Trophoblast cell (in vitro differentiated cells and primary cell): ENCODE results near the gene GNGT2.

Experiments
- DNase-seq, 2 donors: peaks; one replicate each; pipeline ENCODE4 v3.0.0-alpha.2; 2016
- H2AFZ ChIP-seq: 2 replicates; pipeline ENCODE4 v1.6.1; 2013; ENCODE audit warnings: low read length, moderate library complexity, mild to moderate bottlenecking; ENCODE audit not compliant: insufficient read depth, poor library complexity
- H2AK5ac ChIP-seq: 2 replicates; pipeline ENCODE4 v1.6.1; 2013; ENCODE audit warnings: mild to moderate bottlenecking, low read length
- H2BK120ac ChIP-seq: 2 replicates; pipeline ENCODE4 v1.6.1; 2013; ENCODE audit warnings: low read length, mild to moderate bottlenecking, moderate library complexity; ENCODE audit not compliant: insufficient read depth, poor library complexity
- H2BK12ac ChIP-seq: 2 replicates; pipeline ENCODE4 v1.6.1; 2013; ENCODE audit warnings: mild to moderate bottlenecking, low read length, moderate library complexity
- H2BK5ac ChIP-seq: 2 replicates; pipeline ENCODE4 v1.6.1; 2013; ENCODE audit warnings: low read length, low read depth, moderate library complexity, mild to moderate bottlenecking; ENCODE audit not compliant: poor library complexity
- H3K14ac ChIP-seq: 2 replicates; pipeline ENCODE4 v1.6.1; 2013; ENCODE audit warnings: mild to moderate bottlenecking, low read length
- H3K18ac ChIP-seq: 2 replicates; pipeline ENCODE4 v1.6.1; 2013; ENCODE audit warnings: mild to moderate bottlenecking, low read length
- H3K23ac ChIP-seq: 2 replicates; pipeline ENCODE4 v1.6.1; 2013; ENCODE audit warnings: low read length
- H3K27ac ChIP-seq: 2 replicates; pipeline ENCODE4 v1.5.1; 2013; ENCODE audit warnings: low read depth, mild to moderate bottlenecking, inconsistent platforms, low read length, moderate library complexity
- H3K27me3 ChIP-seq: 2 replicates; pipeline ENCODE4 v1.6.1; 2013; ENCODE audit warnings: inconsistent platforms, mild to moderate bottlenecking, low read length, moderate library complexity; ENCODE audit not compliant: insufficient read depth
- H3K36me3 ChIP-seq, 2 experiments: 1 replicate in 1 of 2; 2 replicates in 1 of 2; pipeline ENCODE4 v1.6.1; 2013; ENCODE audit warnings: low read length in 2 of 2, mild to moderate bottlenecking in 2 of 2, moderate library complexity in 1 of 2; ENCODE audit not compliant: insufficient read depth in 2 of 2, control insufficient read depth in 1 of 2
- H3K4ac ChIP-seq: 2 replicates; pipeline ENCODE4 v1.6.1; 2013; ENCODE audit warnings: low read depth, mild to moderate bottlenecking, low read length, moderate library complexity
- H3K4me1 ChIP-seq, 2 experiments: 1 replicate in 1 of 2; 2 replicates in 1 of 2; pipeline ENCODE4 v1.6.1; 2013; ENCODE audit warnings: low read length in 2 of 2, mild to moderate bottlenecking in 2 of 2, moderate library complexity in 1 of 2; ENCODE audit not compliant: insufficient read depth in 2 of 2, control insufficient read depth in 1 of 2
- H3K4me2 ChIP-seq: 2 replicates; pipeline ENCODE4 v1.6.1; 2013; ENCODE audit warnings: inconsistent platforms, mild to moderate bottlenecking, low read length, moderate library complexity
- H3K4me3 ChIP-seq: 2 replicates; pipeline ENCODE4 v1.5.1; 2013; ENCODE audit warnings: mild to moderate bottlenecking, low read depth, low read length, inconsistent platforms
- H3K79me1 ChIP-seq: one replicate; pipeline ENCODE4 v1.6.1; 2013; ENCODE audit warnings: low read length
- H3K79me2 ChIP-seq: 2 replicates; pipeline ENCODE4 v1.6.1; 2013; ENCODE audit warnings: low read length, mild to moderate bottlenecking; ENCODE audit not compliant: control insufficient read depth, insufficient read depth, poor library complexity
- H3K9ac ChIP-seq: 2 replicates; pipeline ENCODE4 v1.6.1; 2013; ENCODE audit warnings: mild to moderate bottlenecking, low read length
- H3K9me3 ChIP-seq: 2 replicates; pipeline ENCODE4 v1.6.1; 2013; ENCODE audit warnings: low read depth, mild to moderate bottlenecking, control low read depth, inconsistent platforms, low read length; ENCODE audit not compliant: insufficient read depth
- H4K12ac ChIP-seq: 2 replicates; pipeline ENCODE4 v1.6.1; 2013; ENCODE audit warnings: low read depth, mild to moderate bottlenecking, low read length, moderate library complexity
- H4K8ac ChIP-seq: 2 replicates; pipeline ENCODE4 v1.6.1; 2013; ENCODE audit warnings: low read depth, mild to moderate bottlenecking, low read length, moderate library complexity
- H4K91ac ChIP-seq: one replicate; pipeline ENCODE4 v1.6.1; 2013; ENCODE audit warnings: low read depth, mild to moderate bottlenecking, low read length, moderate library complexity
- WGBS: extraction: QIAGEN DNeasy Blood & Tissue Kit; methylation state at CpG from one replicate; pipeline ENCODE4 v1.1.7; 2013; ENCODE audit warnings: missing lambda C conversion rate; ENCODE audit not compliant: insufficient read length, insufficient coverage; ENCODE audit errors: extremely low coverage; 5-methylcytosine and 5-hydroxymethylcytosine counted together

The GNGT2 gene

DNA sequence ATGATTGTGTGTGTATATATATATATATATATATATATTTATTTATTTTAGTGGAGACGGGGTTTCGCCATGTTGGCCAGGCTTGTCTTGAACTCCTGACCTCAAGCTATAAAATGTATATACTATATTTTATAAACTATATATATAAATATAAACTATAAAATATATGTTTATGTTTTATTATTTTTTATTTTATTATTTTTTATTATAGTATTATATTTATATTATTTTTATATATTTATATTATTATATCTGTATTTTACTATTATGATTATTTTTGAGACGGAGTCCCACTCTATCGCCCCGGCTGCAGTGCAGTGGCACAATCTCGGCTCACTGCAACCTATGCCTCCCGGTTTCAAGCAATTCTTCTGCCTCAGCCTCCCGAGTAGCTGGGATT, 30.7 kb upstream of the GNGT2 start:
- no peak overlapping the region for H2BK120ac ChIP-seq
- H2AFZ ChIP-seq = no peak overlapping the region
- no peak for DNase-seq
- H3K79me1 ChIP-seq = peaks cover 2% of the 10 kb centered on the region
- WGBS = no CpG with 5 or more reads among the region's 8 CpGs
- no peak overlapping the region for H3K27ac ChIP-seq
- peaks cover 0 to 1% of the 10 kb centered on the region in 2 experiments for H3K4me1 ChIP-seq
- H2BK5ac ChIP-seq = no peak overlapping the region
- H3K36me3 ChIP-seq = no peaks in the 10 kb centered on the region
- no peak overlapping the region for H3K9ac ChIP-seq
- no peak overlapping the region for H2BK12ac ChIP-seq
- H3K14ac ChIP-seq = no peak overlapping the region
- no peak overlapping the region for H3K4me2 ChIP-seq
- no peaks in the 10 kb centered on the region for H3K79me2 ChIP-seq
- H3K18ac ChIP-seq = no peak overlapping the region
- H4K8ac ChIP-seq = no peak overlapping the region
- H4K91ac ChIP-seq = no peak overlapping the region
- no peaks in the 10 kb centered on the region for H3K27me3 ChIP-seq
- H2AK5ac ChIP-seq = no peak overlapping the region
- no peak overlapping the region for H3K23ac ChIP-seq
- H4K12ac ChIP-seq = no peak overlapping the region
- H3K9me3 ChIP-seq = peaks cover 2% of the 10 kb centered on the region
- H3K4me3 ChIP-seq = no peak overlapping the region
- no peak overlapping the region for H3K4ac ChIP-seq

DNA sequence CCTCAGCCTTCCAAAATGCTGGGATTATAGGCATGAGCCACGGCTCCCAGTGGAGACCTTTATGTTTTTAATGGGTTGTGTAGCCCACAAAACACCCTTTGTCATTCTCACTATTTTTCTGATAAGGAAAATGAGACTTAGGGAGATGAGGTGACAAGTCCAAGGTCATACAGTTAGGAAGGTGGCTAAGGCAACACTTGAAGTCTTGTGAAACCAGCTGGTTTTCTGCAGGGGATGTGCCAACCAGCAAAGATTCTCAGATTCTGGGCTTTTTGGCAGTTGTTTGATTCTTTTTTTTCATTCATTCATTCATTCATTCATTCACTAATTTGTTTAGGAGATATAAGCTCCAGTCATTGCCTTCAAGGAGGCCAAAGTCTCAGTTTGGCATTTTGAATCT, 30.2 kb upstream of the GNGT2 start:
- DNase-seq = no peak
- Histone ChIP-seq H3K23ac (no peak overlapping the region), H3K79me2 (no peaks in the 10 kb centered on the region), H3K18ac (no peak overlapping the region), H4K12ac (no peak overlapping the region), H3K36me3 (no peaks in the 10 kb centered on the region), H2BK120ac (no peak overlapping the region), H2BK12ac (no peak overlapping the region), H3K79me1 (peaks cover 2% of the 10 kb centered on the region), H3K4me2 (no peak overlapping the region), H3K4me3 (no peak overlapping the region), H3K4ac (no peak overlapping the region), H4K8ac (no peak overlapping the region), H2BK5ac (no peak overlapping the region), H3K4me1 (peaks cover 3 to 5% of the 10 kb centered on the region in 2 experiments), H3K27me3 (no peaks in the 10 kb centered on the region), H3K27ac (no peak overlapping the region), H4K91ac (no peak overlapping the region), H2AFZ (no peak overlapping the region), H2AK5ac (no peak overlapping the region), H3K9ac (no peak overlapping the region), H3K14ac (no peak overlapping the region), H3K9me3 (peaks cover 2% of the 10 kb centered on the region)
- WGBS = no CpG with 5 or more reads among the region's 1 CpG

DNA sequence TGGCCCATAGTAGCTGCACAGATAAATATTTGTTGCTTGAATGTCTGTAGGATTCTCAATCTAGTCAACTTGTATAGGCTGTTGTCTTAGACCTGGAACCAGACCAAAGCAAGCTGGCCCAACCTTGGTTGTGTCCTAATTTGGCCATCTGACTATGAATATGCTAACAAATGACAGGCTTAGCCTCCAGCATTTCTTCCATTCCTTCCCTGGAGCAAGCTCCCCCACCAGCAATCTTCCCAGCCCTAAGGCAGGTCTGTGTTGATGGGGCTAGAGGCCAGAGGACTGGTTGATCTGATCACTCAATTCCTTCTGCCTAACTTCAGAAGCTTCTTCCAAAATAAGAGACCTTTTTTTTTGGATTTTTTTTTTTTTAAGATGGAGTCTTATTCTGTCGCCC, 29.6 kb upstream of the GNGT2 start:
- no peak overlapping the region for H2BK5ac ChIP-seq
- no peaks in the 10 kb centered on the region for H3K79me2 ChIP-seq
- no peak overlapping the region for H4K8ac ChIP-seq
- peaks cover 2% of the 10 kb centered on the region for H3K79me1 ChIP-seq
- no peak overlapping the region for H3K23ac ChIP-seq
- H3K4me3 ChIP-seq = no peak overlapping the region
- no peak overlapping the region for H4K12ac ChIP-seq
- no peak overlapping the region for H3K18ac ChIP-seq
- H3K4me1 ChIP-seq = peaks cover 5 to 6% of the 10 kb centered on the region in 2 experiments
- no peak overlapping the region for H3K27ac ChIP-seq
- H3K9ac ChIP-seq = no peak overlapping the region
- H3K9me3 ChIP-seq = peaks cover 2% of the 10 kb centered on the region
- no peak overlapping the region for H3K4ac ChIP-seq
- H4K91ac ChIP-seq = peak overlapping the region; percentile 63
- H2BK12ac ChIP-seq = no peak overlapping the region
- H2AK5ac ChIP-seq = no peak overlapping the region
- no peak overlapping the region for H3K4me2 ChIP-seq
- no peaks in the 10 kb centered on the region for H3K27me3 ChIP-seq
- no peak overlapping the region for H3K14ac ChIP-seq
- no peak overlapping the region for H2BK120ac ChIP-seq
- H3K36me3 ChIP-seq = no peaks in the 10 kb centered on the region
- peak; percentile 32 to 64 for DNase-seq
- H2AFZ ChIP-seq = no peak overlapping the region
- no CpG with 5 or more reads among the region's 1 CpG for WGBS

DNA sequence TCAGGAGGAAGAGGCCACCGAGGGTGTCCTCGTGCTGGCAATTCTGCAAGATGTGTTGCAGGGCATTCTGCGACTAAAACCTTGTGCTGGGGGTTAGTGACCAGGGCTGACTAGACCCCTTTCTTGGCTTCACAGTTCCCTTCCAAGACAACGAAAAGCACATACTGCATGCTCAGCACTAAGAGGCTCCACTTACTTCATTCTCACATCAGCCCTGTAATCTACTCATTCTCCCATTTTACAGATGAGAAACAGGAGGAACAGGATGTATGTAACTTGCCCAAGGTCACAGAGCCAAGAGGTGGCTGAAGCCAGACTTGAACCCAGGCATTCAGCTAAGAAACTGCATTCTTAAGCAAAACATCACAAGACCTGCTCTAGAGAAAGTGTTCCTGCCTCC, 25.5 kb upstream of the GNGT2 start:
- Histone ChIP-seq H3K4me2 (no peak overlapping the region), H3K4me1 (peaks cover 6 to 7% of the 10 kb centered on the region in 2 experiments), H2BK12ac (no peak overlapping the region), H3K4me3 (no peak overlapping the region), H3K27ac (no peak overlapping the region), H3K14ac (peak overlapping the region; percentile 45), H3K27me3 (peaks cover 6% of the 10 kb centered on the region), H2AK5ac (no peak overlapping the region), H2BK120ac (no peak overlapping the region), H4K8ac (peak overlapping the region; percentile 43), H4K12ac (no peak overlapping the region), H3K79me2 (no peaks in the 10 kb centered on the region), H2AFZ (no peak overlapping the region), H3K9ac (no peak overlapping the region), H2BK5ac (no peak overlapping the region), H3K79me1 (peaks cover 2% of the 10 kb centered on the region), H3K23ac (no peak overlapping the region), H4K91ac (peak overlapping the region; percentile 65), H3K9me3 (peaks cover 2% of the 10 kb centered on the region), H3K4ac (no peak overlapping the region), H3K18ac (peak overlapping the region; percentile 55), H3K36me3 (no peaks in the 10 kb centered on the region)
- WGBS = no CpG with 5 or more reads among the region's 4 CpGs
- no peak for DNase-seq
